ENCODE measurements around the gene ASB18. TPM values are rescaled to one million over a fixed set of nuclear protein-coding genes. Genes with fewer than 3 reads are reported as not detected.

Gene ASB18
- not detected in 2 replicates for total RNA-seq

GRCh38 chr2:236264256-236264655 lies at the start of gene ASB18:
TSS of gene ASB18 (minus strand) at chr2:236264406. CDS start at chr2:236264345, 61 bp downstream.

GRCh38 chr2:236168110-236169080 lies 95.8 kb downstream of the ASB18 start, which contains the start of gene GBX2:
TSS of gene GBX2 (minus strand) at chr2:236168386. CDS start at chr2:236167971, 415 bp downstream.

Other genes with a start within 250 kb of the ASB18 start
- not detected in 2 replicates for gene GBX2, start 96.0 kb downstream of the ASB18 start, total RNA-seq